A673 (cell line): ENCODE measurements around the gene PASD1.

ENCODE experiments used
- EZH2 ChIP-seq: fragments of 200-600 bp; sonication (generic); IDR thresholded peaks from 2 replicates; pipeline ENCODE4 v1.6.1; 2017; ENCODE audit warnings: borderline replicate concordance, low read depth, mild to moderate bottlenecking, mixed read lengths, antibody characterized with exemption, low read length; ENCODE audit not compliant: poor library complexity, severe bottlenecking
- TF ChIP-seq, protein P1 (sequence below): fragments of 300-800, 200-600 bp; sonication (generic); conservative IDR thresholded peaks from 2 replicates; pipeline ENCODE4 v1.5.1; 2017; ENCODE audit warnings: low read depth, mild to moderate bottlenecking, antibody characterized with exemption, low read length, moderate library complexity, mixed read lengths

- TF ChIP-seq, protein P1, sequence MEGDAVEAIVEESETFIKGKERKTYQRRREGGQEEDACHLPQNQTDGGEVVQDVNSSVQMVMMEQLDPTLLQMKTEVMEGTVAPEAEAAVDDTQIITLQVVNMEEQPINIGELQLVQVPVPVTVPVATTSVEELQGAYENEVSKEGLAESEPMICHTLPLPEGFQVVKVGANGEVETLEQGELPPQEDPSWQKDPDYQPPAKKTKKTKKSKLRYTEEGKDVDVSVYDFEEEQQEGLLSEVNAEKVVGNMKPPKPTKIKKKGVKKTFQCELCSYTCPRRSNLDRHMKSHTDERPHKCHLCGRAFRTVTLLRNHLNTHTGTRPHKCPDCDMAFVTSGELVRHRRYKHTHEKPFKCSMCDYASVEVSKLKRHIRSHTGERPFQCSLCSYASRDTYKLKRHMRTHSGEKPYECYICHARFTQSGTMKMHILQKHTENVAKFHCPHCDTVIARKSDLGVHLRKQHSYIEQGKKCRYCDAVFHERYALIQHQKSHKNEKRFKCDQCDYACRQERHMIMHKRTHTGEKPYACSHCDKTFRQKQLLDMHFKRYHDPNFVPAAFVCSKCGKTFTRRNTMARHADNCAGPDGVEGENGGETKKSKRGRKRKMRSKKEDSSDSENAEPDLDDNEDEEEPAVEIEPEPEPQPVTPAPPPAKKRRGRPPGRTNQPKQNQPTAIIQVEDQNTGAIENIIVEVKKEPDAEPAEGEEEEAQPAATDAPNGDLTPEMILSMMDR = no peak
- no peak for TF ChIP-seq EZH2
Measured at GRCh38 chrX:151552743-151553142, 10.7 kb upstream of the PASD1 start.
